Measurements from ENCODE around the gene IFI27L2. TPM values are rescaled to one million over a fixed set of nuclear protein-coding genes. Genes with fewer than 3 reads are reported as not detected.

IFI27L2 gene
- total RNA-seq, 1 experiment from 2014 or later, result 28.6 TPM

GRCh38 chr14:94163796-94164195 lies 34.4 kb upstream of the IFI27L2 start:
- WGBS (ENCODE audit: extremely low coverage, insufficient read length, low lambda C conversion rate), result no CpG with 5 or more reads among the region's 5 CpGs
- Mint-ChIP-seq H3K36me3 (ENCODE audit: insufficient read depth in 1 of 3, low read depth in 3 of 3) (no peaks in the 10 kb centered on the region), H3K4me1 (peaks cover 20 to 24% of the 10 kb centered on the region in 2 experiments), H3K9me3 (no peaks in the 10 kb centered on the region), H3K4me3 (no peak overlapping the region), H3K27me3 (ENCODE audit: low read depth) (peaks cover 4% of the 10 kb centered on the region), H3K27ac (no peak overlapping the region; a peak in 1 of 7 replicates)
- Histone ChIP-seq H2BK5ac (ENCODE audit: insufficient read length, low read length) (no peak overlapping the region), H3K18ac (ENCODE audit: insufficient read length, low read depth, low read length) (no peak overlapping the region), H2AK5ac (ENCODE audit: insufficient read length, low read length) (no peak overlapping the region), H3K4ac (ENCODE audit: low read depth, low read length) (no peak overlapping the region), H3K79me1 (ENCODE audit: insufficient read depth, low read depth, low read length, poor library complexity, severe bottlenecking) (no peaks in the 10 kb centered on the region), H4K5ac (ENCODE audit: insufficient read length, low read depth, low read length) (no peak overlapping the region), H2BK12ac (ENCODE audit: insufficient read length, low read depth, low read length) (no peak overlapping the region), H3K9ac (ENCODE audit: extremely low read depth, insufficient read length, low read length) (no peak overlapping the region), H3K23ac (ENCODE audit: insufficient read length, low read depth, low read length) (no peak overlapping the region), H3K4me1 (ENCODE audit: insufficient read depth, low read length) (0 out of 2 replicates have a peak, but pooled peaks cover 2% of the 10 kb centered on the region), H4K91ac (ENCODE audit: insufficient read length, low read depth, low read length) (no peak overlapping the region), H3K14ac (ENCODE audit: insufficient read depth, low read length) (no peak overlapping the region), H3K27me3 (ENCODE audit: insufficient read depth, low read length) (no peaks in the 10 kb centered on the region), H3T11ph (ENCODE audit: low read length) (no peak overlapping the region), H3K9me3 (ENCODE audit: control insufficient read depth, low read depth, low read length) (no peaks in the 10 kb centered on the region), H3K79me2 (ENCODE audit: insufficient read depth, low read length) (no peaks in the 10 kb centered on the region), H2BK20ac (ENCODE audit: low read depth, low read length, poor library complexity, severe bottlenecking) (no peak overlapping the region), H4K8ac (replicated peaks; ENCODE audit: insufficient read length, low read depth, low read length) (no peak overlapping the region), H4K20me1 (ENCODE audit: control insufficient read depth, insufficient read depth, insufficient read length) (no peaks in the 10 kb centered on the region), H3K4me2 (ENCODE audit: insufficient read depth, insufficient read length, low read length) (no peak overlapping the region), H2AFZ (ENCODE audit: low read length) (no peak overlapping the region), H3K27ac (ENCODE audit: insufficient read length, low read depth, low read length) (no peak overlapping the region), H2BK120ac (ENCODE audit: low read depth, low read length, poor library complexity, severe bottlenecking) (no peak overlapping the region), H3K23me2 (ENCODE audit: insufficient read length, low read depth, low read length, poor library complexity, severe bottlenecking) (no peaks in the 10 kb centered on the region), H2BK15ac (ENCODE audit: low read depth, low read length) (no peak overlapping the region), H3K56ac (ENCODE audit: insufficient read length, low read depth, low read length) (no peak overlapping the region)
- TF ChIP-seq CTCF (conservative IDR thresholded peaks at IDR 0.05), result no peak
- DNase-seq, result no peak
